ENCODE measurements around the gene MCCD1.
"Not testable (repeated sequence)": the region's sequence is repeated elsewhere in the genome, so short reads cannot be mapped to it uniquely, and the experiment has no call there.

Gene MCCD1, protein sequence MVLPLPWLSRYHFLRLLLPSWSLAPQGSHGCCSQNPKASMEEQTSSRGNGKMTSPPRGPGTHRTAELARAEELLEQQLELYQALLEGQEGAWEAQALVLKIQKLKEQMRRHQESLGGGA

GRCh38 chr6:31528821-31529328 is at the start of gene MCCD1:
Gene MCCD1, plus strand, starts transcription at chr6:31528962. Its CDS starts 53 bp downstream, at chr6:31529015.
- DNase-seq: no peak

DNA sequence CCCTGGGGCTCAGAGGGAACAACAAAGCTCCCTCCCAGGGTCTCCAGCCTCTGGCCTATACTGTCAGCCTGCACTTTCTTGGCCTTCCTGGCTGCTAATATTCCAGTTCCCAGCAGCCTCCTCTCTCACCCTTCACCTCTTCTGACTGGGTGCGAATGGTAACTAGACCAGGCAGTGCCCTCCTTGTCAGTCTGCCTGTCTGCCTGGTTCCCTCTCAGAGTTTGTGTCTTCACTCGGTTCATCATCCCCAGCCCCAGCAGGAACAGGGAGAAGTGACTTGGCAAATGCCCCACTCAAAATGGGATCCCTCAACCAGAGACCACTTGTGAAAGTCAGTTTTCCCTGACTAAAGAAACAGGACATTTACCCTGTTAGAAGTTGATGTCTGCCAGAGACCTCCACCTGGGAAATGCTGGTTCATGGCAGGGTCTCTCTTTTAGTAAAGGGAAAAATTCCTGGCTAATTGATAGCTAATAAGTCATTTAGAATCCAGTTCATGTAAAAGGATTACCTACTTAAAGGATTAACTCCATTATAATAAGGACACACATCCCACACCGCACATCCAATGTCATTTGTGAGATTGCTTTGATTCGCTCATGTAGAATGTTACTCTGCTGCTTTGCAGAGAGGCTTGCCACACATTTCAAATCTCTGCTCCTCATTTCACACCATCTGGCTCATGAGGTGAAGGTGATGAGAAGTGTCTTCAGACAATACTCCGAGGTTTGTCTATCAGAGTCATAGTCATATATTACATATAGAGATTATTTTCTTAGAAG is 49.4 kb upstream of the MCCD1 start:
- DNase-seq: no peak

DNA sequence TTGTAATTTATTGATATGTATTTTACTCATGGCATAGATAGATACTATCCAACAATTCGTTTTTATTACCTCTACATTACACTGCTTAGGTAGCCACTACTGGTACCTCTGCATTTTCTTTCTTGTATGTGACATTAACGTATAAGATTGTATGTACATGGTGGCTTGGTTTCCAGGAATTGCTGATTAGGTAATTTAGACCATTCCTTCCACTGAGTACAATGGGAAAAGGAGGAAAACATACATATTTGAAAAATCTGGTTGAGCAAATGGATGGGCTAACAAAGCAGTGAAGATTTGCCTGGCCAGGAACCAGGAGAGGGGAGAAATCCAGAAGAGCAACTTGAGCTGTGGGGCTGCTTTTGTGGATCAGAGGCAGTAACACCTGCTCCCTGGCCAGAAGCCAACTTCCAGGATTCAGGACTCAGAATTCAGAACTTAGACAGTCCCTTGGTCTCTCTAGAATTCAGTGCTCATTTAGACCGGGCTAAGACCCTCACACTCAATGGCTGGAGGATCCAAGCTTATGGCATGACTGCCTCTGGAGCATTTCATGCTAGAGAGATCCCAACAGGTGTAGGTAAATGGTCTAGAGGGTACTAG is 48.7 kb upstream of the MCCD1 start:
- peak; percentile 18 for DNase-seq

GRCh38 chr6:31480574-31480973 is 48.2 kb upstream of the MCCD1 start:
- no peak for DNase-seq

DNA sequence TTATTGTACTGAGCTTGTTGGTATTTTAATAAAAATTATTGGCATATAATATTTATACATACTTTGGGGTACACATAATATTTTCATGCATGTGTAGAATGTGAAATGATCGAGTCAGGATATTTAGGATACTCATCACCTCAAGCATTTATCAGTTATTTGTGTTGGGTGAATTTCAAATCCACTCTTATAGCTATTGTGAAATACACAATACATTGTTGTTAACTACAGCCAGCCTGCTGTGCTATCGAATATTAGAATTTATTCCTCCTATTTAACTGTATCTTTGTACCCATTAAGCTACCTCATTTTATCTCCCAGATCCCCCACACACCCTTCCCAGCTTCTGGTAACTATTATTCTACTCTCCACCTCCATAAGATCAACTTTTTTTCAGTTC is 45.4 kb upstream of the MCCD1 start:
- no peak for DNase-seq

- no peak for DNase-seq
These were observed 43.7 kb upstream of the MCCD1 start for GRCh38 chr6:31485055-31485454.

- DNase-seq: not testable (repeated sequence)
These were observed 42.5 kb upstream of the MCCD1 start for GRCh38 chr6:31486065-31486837.

DNA sequence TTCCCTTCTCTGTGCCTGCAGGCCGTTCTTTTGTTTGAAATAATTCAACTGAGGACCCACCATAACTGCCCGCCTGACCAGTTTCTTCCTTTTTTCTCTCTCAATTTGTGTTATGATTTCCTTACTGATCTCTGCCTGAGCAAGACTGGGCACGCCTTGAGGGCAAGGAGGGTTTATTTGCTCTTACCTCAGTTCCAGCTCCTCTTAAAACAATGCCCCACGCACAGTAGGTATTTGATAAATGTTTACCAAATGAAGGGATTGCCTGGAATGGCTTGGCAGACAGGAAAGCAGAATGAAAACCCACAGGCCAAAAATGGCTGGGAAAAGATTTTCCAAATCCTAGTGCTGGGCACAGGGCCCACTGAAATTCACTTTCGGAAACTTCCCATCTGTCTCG is 41.1 kb upstream of the MCCD1 start:
- DNase-seq: not testable (repeated sequence)

DNA sequence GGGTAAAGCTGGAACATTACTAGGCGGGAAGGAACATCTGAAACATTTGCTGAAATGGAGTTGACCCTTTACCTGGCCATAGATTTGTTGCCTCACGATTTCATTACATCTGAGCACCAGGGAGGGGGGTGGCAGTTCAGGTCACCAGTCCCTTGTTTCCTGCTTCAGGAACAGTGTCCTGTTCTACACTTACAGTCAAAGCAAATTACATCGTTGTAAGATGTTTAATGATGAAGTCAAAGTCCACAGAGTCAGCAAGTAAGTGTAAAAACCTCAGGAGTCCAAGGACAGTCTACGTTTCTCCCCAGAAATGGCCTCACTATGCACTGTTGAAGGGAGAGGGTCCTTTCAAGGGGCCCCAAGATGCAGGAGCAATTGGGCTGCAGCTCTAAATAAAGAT is 39.7 kb upstream of the MCCD1 start:
- DNase-seq: no peak

DNA sequence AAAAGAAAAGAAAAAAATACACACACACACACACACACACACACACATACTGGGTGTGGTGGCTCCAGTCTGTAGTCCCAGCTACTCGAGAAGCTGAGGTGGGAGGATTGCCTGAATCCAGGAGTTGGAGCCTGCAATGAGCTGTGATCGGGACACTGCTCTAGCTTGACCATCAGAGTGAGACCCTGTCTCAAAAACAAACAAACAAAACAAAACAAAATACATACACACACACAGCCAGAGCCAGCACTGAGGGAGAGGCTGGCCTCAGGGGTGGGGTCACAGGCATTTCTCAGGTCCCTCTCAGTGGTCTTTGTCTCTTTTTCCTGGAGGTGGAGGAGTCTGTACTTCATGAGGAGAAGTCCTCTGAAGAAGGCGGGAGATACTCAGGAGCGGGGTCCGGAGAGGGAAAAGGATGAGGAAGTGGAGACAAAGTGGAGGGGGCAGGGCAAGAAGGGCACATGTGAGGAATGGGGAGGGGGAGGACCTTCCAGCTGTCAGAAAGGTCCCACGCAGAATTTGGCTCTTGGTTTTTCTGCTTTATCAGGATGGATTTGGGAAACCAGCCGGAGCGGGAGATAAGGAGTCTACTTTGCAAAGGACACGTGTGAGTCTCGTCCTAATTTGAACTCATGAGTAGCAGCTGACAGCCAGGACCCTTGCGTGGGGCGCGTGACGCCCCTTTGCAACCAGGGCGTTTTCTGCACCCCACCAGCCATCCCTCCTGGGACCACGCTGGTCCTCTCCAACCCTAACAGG is 38.5 kb upstream of the MCCD1 start:
- DNase-seq: no peak

GRCh38 chr6:31493550-31493874 is 35.2 kb upstream of the MCCD1 start:
- DNase-seq: not testable (repeated sequence)

- DNase-seq: peak; percentile 67
These were observed 34.7 kb upstream of the MCCD1 start for GRCh38 chr6:31493875-31494694.

DNA sequence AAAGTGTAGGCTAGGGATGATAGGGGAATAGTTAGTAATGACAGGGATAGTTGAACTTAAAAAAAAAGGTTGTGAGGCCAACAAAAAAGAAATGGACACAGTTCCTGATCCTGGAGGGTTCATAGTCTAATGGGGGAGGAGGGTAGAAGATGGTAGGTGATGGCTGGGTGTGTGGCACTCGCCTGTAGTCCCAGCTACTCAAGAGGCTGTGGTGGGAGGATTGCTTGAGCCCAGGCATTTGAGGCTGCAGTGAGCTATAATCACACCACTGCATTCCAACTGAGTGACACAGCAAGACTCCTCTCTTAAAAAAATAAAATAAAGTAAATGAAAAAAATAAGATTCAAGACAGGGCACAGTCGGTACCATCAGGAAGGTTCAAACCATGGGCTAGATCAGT is 33.2 kb upstream of the MCCD1 start:
- no peak for DNase-seq

- DNase-seq: not testable (repeated sequence)
These were observed 31.9 kb upstream of the MCCD1 start for GRCh38 chr6:31496826-31497225.

DNA sequence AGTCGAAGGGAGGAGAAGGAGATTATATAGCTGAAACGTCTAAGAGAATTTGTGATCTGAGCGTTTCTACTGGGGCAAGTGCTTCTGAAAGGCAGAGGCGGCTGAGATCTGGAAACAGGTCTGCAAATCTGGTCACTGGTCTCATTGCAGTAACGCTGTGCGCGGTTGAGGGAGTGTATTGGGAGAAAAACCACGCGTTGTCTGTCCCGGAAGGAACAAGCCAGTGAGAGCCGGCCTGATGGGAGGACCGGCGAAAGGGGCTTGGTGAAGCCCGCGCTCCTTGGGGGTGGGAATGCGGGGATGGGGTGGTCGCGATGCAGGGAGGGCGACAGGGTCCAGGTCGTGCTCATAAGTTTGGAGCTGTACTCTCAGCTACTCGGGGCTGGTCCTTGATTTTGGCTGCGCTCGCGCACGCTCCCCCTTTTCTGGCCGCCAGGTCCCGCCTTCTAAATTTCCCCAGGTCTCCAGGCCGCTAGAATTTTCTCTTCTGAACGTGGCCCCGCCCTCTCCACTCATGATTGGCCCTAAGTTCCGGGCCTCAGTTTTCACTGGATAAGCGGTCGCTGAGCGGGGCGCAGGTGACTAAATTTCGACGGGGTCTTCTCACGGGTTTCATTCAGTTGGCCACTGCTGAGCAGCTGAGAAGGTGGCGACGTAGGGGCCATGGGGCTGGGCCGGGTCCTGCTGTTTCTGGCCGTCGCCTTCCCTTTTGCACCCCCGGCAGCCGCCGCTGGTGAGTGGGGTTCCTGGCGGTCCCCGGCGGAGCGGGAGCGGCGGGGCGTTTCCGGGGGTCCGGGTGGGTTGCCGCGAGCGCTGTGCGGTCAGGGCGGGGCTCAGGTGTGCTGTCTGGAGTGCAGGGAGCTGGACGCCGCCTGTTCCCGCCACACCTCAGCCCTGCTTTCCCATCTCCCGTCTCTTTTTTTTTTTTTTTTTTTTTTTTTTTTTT is 31.0 kb upstream of the MCCD1 start, which contains the start of gene MICB:
TSS of gene MICB (plus strand) at position 615 of the 946 bp plus-strand sequence. CDS start at position 664, 49 bp downstream.
- DNase-seq: peak; percentile 87

- DNase-seq: no peak
These were observed 30.0 kb upstream of the MCCD1 start for GRCh38 chr6:31498748-31499147.

GRCh38 chr6:31499648-31500047 is 29.1 kb upstream of the MCCD1 start:
- not testable (repeated sequence) for DNase-seq

DNA sequence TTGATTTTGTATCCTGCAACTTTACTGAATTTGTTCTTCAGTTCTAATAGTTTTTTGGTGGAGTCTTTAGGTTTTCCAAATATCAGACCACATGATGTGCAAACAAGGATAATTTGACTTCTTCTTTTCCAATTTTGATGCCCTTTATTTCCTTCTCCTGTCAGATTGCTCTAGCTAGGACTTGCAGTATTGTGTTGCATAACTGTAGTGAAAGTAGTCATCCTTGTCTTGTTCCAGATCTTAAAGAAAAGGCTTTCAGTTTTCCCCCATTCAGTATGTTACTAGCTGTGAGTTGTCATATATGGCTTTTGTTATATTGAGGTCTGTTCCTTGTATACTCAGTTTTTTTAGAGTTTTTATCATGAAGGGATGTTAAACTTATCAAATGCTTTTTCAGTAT is 26.2 kb upstream of the MCCD1 start:
- DNase-seq: no peak

- not testable (repeated sequence) for DNase-seq
These were observed 19.7 kb upstream of the MCCD1 start for GRCh38 chr6:31509036-31509435.

- DNase-seq: no peak
These were observed 18.8 kb upstream of the MCCD1 start for GRCh38 chr6:31510007-31510406.

All from DMS79 (cell line).